NB4 (cell line): ENCODE data around the gene C16orf87.

Experiments used
- DNase-seq: peaks from one replicate; pipeline ENCODE4 v3.0.0; 2010; ENCODE audit warnings: low read depth
- H3K4me3 ChIP-seq: one replicate; pipeline ENCODE4 v1.5.1; 2011; ENCODE audit warnings: mild to moderate bottlenecking, low read depth, low read length, moderate library complexity
- CTCF ChIP-seq: IDR thresholded peaks from one replicate; pipeline ENCODE4 v1.5.1; 2012; ENCODE audit warnings: low read depth, low read length
- MAX ChIP-seq: IDR thresholded peaks from 2 replicates; pipeline ENCODE4 v1.6.1; 2011; ENCODE audit warnings: low read depth, low read length
- MYC ChIP-seq: IDR thresholded peaks from 2 replicates; pipeline ENCODE4 v1.6.1; 2011; ENCODE audit warnings: low read depth, low read length
- POLR2A ChIP-seq: IDR thresholded peaks from 2 replicates; pipeline ENCODE4 v1.6.1; 2011; ENCODE audit warnings: mild to moderate bottlenecking; ENCODE audit not compliant: insufficient read length; ENCODE audit errors: extremely low read depth

Gene C16orf87

GRCh38 chr16:46854846-46855245 lies 23.9 kb upstream of the C16orf87 start:
- H3K4me3 ChIP-seq = no peak overlapping the region
- no peak for DNase-seq
- TF ChIP-seq POLR2A (no peak), CTCF (no peak), MAX (no peak), MYC (no peak)

GRCh38 chr16:46853713-46854443 lies 22.9 kb upstream of the C16orf87 start:
- H3K4me3 ChIP-seq = no peak overlapping the region
- peak; percentile 82 for DNase-seq
- TF ChIP-seq POLR2A (no peak), MYC (no peak), CTCF (peak; percentile 97), MAX (no peak)

GRCh38 chr16:46852130-46852529 lies 21.1 kb upstream of the C16orf87 start:
- TF ChIP-seq CTCF (no peak), MYC (no peak), MAX (no peak), POLR2A (no peak)
- DNase-seq = no peak
- H3K4me3 ChIP-seq = no peak overlapping the region

GRCh38 chr16:46850619-46851555 lies 19.9 kb upstream of the C16orf87 start:
- no peak overlapping the region for H3K4me3 ChIP-seq
- no peak for DNase-seq
- no peak for TF ChIP-seq POLR2A
- TF ChIP-seq CTCF = no peak
- no peak for TF ChIP-seq MAX
- no peak for TF ChIP-seq MYC

- DNase-seq = no peak
- no peak overlapping the region for H3K4me3 ChIP-seq
- no peak for TF ChIP-seq MAX
- TF ChIP-seq POLR2A = no peak
- no peak for TF ChIP-seq CTCF
- no peak for TF ChIP-seq MYC
These were observed 18.1 kb upstream of the C16orf87 start for GRCh38 chr16:46848768-46849764.
